NCI-H2107 treated with DMSO at 0.1 percent for 48 hours (cell line): ENCODE measurements around the gene SYTL3.

ENCODE experiments used
- DNase-seq: peaks from one replicate; lab custom pipeline; 2025; ENCODE audit not compliant: unreplicated experiment; lab: John Stamatoyannopoulos, UW

The SYTL3 gene

DNA sequence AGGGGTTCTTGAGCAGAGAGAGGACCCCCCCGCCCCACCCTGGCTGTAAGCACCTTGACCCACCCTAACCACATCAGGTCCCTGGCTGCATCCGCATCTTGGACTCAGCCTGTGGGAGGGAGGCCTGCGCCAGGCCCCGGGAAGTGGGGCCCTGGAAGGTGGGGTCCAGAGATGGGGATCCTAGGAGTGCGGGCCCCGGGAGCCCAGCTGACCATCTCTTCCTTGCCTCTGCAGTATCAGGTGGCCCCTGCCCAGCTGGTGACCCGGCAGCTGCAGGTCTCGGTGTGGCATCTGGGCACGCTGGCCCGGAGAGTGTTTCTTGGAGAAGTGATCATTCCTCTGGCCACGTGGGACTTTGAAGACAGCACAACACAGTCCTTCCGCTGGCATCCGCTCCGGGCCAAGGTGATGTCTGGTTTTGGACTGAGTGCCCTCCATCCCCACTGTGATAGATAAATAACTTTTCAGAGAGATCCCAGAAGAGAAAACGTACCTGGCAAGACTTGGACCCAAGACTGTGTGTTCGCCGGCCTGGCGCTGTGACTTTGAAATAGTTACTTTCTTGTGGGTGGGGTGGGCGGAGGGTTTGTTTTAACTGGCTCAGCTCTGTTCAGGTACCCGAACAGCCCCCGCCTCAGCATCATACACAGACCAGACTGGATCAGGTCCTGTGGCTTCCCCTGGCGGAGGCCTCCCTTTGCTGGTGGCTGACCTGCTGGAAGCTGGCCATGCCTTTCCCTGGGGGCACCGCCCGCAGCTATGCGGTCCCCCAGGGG is 107.3 kb downstream of the SYTL3 start:
- DNase-seq = no peak

GRCh38 chr6:158757753-158758090 is 107.9 kb downstream of the SYTL3 start:
- DNase-seq = no peak

GRCh38 chr6:158758451-158758860 is 108.6 kb downstream of the SYTL3 start:
- DNase-seq = peak; percentile 75

DNA sequence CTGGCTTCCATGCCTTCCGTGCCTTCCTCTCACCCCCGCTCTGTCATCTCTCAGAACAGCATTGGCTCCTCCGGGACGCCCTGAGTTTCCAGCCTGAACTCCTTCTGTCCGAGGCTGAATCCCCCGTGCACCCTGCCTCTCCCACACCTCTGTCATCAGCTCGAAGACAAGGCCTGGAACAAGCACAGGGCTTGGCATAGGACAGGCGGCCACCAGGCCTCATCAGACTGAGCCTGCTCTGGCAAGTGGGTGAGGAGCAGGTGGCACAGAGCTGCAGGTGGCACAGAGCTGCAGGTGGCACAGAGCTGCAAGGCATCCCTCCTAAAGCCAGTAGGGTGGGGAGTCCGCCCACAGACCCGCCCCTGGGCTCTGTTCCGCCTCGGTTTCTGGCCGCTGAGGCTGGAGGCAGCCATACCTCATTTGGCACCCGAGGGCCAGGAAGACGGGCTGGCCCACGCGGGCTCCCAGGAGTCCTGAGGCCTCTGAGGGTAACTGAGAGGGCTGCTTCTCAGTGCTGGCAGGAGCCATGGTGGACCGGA is 109.2 kb downstream of the SYTL3 start:
- peak; percentile 86 for DNase-seq

GRCh38 chr6:158759966-158760617 is 110.2 kb downstream of the SYTL3 start:
- DNase-seq = no peak

DNA sequence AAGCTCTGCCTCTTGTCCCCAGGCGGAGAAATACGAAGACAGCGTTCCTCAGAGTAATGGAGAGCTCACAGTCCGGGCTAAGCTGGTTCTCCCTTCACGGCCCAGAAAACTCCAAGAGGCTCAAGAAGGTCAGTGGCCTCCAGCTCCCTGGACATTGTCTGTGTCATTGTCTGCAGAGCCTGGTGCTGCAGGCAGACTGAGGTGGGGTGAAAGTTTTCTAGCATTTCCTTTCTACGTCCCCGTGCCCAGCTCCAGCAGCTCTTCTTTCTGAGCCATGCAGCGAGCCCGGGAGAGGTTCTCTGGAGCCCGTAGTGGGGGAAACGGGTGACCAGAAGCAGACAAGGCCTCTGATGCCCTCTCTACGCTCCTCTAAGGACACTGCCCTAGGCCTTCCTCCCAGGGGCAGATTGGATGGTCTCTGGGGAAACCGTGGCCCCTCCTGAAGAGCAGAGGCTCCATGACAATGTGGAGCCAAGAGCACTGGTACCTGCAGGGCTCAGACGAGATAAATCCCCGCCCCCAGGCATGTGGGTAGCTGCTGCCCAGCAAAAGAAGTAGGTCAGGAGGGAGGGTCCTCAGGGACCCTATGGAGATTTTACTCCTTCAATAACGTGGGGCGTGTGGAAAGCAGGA is 110.9 kb downstream of the SYTL3 start:
- DNase-seq = no peak

DNA sequence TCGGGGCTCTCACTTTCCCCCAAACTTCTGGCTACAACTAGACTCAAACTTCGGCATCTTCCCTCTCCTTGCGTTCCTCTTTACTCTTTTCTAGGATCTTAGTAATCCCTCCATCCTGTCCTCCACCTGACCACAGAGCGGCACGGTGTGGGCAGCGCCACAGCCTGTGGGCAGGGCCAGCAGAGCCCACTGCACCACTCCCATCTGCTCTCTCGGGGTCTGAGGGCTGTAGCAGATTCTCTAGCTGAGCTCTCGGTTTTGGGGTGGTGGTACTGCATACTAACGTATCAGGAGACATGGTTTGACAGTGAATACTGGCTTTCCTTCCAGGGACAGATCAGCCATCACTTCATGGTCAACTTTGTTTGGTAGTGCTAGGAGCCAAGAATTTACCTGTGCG is 111.9 kb downstream of the SYTL3 start:
- no peak for DNase-seq

- DNase-seq = no peak
Measured at GRCh38 chr6:158762787-158763433, 113.1 kb downstream of the SYTL3 start.

DNA sequence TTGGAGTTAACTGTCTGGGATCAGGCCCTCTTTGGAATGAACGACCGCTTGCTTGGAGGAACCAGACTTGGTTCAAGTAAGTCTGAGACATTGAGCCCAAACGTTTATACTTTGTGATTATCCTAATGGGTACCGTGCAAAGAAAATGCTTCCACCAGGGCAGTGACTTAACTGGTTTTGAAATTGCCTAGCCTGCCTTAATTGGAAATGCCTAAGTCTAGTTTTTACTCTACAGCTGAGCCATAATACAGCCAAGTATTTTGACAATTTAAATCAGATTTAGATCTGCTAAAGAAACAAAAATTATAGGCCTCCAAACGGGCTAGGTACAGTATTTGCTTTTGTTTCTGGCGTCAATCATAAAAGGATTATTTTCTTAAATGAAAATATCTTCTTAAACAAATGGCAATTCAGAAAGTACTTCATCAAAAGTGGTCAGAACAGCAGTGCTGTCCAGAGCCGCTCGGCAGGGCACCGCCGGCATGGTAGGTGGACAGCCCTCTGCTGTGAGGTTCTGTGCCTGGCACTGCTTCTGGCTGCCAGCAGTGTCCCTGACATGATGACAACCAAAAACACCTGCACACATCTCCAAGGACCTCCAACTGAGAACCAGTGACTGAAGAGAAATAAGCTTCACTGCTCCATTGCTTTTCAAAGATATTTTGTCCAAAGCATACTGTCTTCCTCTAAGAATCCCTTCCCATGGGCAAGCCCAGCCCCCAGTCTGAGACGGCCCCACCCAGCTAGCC is 113.8 kb downstream of the SYTL3 start:
- no peak for DNase-seq

DNA sequence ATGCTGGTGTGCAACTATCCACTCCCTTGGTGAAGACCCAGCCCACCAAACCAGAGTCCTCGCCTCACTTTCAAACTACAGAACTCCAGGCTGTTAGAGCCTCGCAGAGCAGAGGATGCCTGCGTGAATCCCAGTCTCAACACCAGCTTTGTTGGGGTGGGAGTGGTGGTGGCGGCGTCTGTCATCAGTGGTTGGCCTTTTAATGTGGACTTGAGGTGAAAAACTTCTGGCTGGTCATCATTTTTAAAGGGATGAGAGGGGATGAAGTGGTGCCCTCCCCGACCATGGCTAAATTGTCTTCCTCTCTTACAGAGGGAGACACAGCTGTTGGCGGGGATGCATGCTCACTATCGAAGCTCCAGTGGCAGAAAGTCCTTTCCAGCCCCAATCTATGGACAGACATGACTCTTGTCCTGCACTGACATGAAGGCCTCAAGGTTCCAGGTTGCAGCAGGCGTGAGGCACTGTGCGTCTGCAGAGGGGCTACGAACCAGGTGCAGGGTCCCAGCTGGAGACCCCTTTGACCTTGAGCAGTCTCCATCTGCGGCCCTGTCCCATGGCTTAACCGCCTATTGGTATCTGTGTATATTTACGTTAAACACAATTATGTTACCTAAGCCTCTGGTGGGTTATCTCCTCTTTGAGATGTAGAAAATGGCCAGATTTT is 114.5 kb downstream of the SYTL3 start:
- no peak for DNase-seq

- DNase-seq = no peak
Measured at GRCh38 chr6:158764926-158765325, 115.1 kb downstream of the SYTL3 start.

GRCh38 chr6:158765499-158766068 is 115.7 kb downstream of the SYTL3 start:
- DNase-seq = no peak

GRCh38 chr6:158766621-158767455 is 117.0 kb downstream of the SYTL3 start:
- no peak for DNase-seq

DNA sequence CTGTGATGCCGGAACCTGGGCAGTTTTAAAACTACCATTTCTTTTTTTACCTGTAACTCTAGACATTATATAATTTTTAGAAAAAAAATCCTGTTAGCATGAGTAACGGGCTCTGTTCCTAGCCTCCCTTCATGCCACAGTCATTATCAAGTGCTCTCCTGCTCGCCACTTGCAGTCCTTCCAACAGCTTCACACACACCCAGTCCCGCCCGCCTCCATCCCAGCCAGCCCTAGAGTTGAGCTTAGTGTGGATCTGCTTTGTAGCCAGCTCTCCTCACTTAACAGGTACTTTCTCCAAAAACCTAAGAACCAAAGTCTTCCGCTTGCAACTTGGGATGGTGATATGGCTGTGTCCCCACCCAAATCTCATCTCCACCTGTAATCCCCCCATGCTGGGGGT is 117.9 kb downstream of the SYTL3 start:
- no peak for DNase-seq

- DNase-seq = no peak
Measured at GRCh38 chr6:158768436-158768835, 118.6 kb downstream of the SYTL3 start.

- DNase-seq = peak; percentile 64
Measured at GRCh38 chr6:158769234-158769770, 119.4 kb downstream of the SYTL3 start.

DNA sequence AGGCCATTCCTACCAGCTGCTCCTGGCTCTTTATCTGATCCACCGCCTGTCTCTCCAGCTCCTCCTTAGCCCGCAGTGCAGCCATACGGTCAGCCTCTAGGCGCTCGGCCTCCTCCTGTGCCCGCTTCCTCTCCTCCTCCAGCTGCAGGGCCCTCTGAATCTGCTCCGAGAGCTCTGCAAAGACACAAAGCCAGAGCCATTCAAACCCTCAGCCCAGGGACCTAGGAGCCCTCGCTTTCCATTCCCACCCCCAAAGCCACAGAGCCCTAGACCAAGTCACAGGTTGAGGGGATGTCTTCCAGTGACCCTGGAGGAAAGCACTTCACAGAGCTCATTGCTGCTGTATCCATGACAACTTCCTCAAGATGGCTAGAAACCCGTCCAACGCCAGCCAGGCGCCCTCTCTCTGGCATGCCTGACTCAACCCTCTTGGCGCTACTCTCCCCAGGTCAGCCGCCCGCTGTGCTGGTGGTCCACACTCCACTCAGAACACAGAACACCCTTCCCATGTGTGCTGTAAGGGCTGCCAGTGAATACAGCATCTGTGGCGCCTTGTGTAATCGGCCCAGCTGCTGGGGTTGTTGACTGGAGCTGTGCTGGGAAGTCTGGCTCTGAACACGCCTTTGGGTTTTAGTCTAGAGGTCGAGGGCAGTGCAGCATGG is 120.0 kb downstream of the SYTL3 start:
- DNase-seq = no peak
